Nephron (organoid): Measurements from ENCODE around the gene ACSS1.

Experiments used
- H3K27ac Mint-ChIP-seq, 3 experiments: 2 replicates each; pipeline ENCODE4 v1.8.0; 2020; ENCODE audit warnings: mixed read lengths in 3 of 3, mild to moderate bottlenecking in 2 of 3, moderate library complexity in 1 of 3
- H3K27me3 Mint-ChIP-seq: 2 replicates; pipeline ENCODE4 v1.8.0; 2021; ENCODE audit warnings: low read depth, mild to moderate bottlenecking, moderate library complexity, mixed read lengths
- H3K36me3 Mint-ChIP-seq: 2 replicates; pipeline ENCODE4 v1.8.0; 2020; ENCODE audit warnings: low read depth, mixed read lengths
- H3K4me1 Mint-ChIP-seq: 2 replicates; pipeline ENCODE4 v1.8.0; 2020; ENCODE audit warnings: mixed read lengths
- H3K4me3 Mint-ChIP-seq, 3 experiments: 2 replicates each; pipeline ENCODE4 v1.8.0; 2020; ENCODE audit warnings: mild to moderate bottlenecking in 3 of 3, mixed read lengths in 3 of 3, moderate library complexity in 2 of 3
- H3K9me3 Mint-ChIP-seq: 2 replicates; pipeline ENCODE4 v1.8.0; 2020; ENCODE audit warnings: mixed read lengths
- TF ChIP-seq, protein P1 (sequence below), 3 experiments: fragments of 200-600 bp; sonication (generic); IDR thresholded peaks; one replicate each; pipeline ENCODE4 v1.5.0; 2021; ENCODE audit warnings: antibody characterized with exemption in 3 of 3; ENCODE audit not compliant: unreplicated experiment in 3 of 3

The ACSS1 gene

DNA sequence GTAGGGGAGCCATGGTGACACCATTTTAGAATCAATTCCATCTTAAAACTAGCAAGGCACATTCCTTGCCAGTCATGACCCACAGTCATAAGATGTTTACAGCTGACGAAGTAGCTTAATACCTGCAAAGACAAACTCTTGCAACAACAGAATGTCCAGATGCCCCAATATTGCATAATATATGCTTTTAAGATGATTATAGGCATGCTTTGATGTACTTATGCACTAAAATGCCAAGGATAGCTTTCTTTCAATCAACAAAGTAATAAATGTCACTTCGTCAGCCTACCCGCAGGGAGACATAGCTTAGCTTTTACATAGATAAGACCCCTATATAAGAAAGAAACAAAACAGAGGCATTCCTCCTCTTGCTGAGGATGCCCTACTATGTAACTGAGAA lies 26.7 kb downstream of the ACSS1 start:
- peaks cover 4% of the 10 kb centered on the region for H3K36me3 Mint-ChIP-seq
- no peaks in the 10 kb centered on the region for H3K27me3 Mint-ChIP-seq
- H3K27ac Mint-ChIP-seq = no peak overlapping the region
- H3K4me1 Mint-ChIP-seq = peaks cover 39% of the 10 kb centered on the region
- no peaks in the 10 kb centered on the region for H3K9me3 Mint-ChIP-seq
- TF ChIP-seq, protein P1, sequence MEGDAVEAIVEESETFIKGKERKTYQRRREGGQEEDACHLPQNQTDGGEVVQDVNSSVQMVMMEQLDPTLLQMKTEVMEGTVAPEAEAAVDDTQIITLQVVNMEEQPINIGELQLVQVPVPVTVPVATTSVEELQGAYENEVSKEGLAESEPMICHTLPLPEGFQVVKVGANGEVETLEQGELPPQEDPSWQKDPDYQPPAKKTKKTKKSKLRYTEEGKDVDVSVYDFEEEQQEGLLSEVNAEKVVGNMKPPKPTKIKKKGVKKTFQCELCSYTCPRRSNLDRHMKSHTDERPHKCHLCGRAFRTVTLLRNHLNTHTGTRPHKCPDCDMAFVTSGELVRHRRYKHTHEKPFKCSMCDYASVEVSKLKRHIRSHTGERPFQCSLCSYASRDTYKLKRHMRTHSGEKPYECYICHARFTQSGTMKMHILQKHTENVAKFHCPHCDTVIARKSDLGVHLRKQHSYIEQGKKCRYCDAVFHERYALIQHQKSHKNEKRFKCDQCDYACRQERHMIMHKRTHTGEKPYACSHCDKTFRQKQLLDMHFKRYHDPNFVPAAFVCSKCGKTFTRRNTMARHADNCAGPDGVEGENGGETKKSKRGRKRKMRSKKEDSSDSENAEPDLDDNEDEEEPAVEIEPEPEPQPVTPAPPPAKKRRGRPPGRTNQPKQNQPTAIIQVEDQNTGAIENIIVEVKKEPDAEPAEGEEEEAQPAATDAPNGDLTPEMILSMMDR (IDR thresholded peaks at IDR 0.05; ENCODE audit: unreplicated experiment in 3 of 3) = no peak
- no peak overlapping the region for H3K4me3 Mint-ChIP-seq

DNA sequence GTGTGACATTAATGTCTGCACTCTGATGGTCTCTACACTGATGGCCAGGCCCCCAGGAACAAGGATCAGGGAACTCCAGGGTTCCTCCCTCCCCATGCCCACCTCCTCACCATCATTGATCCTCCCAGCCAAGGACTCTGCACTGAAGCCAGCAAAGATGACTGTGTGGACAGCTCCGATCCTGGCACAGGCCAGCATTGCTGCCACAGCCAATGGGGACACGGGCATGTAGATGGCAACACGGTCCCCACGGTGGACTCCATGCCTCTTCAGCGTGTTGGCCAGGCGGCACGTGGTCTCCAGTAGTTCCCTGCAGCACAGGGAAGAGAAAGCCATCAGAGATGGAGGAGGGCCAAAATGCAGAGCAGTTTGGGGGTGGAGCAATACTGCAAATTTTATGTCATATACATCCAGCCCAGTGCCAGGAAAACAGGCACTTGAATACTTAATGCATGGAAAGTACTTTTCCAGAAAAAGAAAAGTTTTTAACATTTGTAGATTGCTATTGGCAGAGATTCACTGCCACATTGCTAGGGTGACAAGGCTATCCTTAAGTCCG lies 27.2 kb downstream of the ACSS1 start:
- no peaks in the 10 kb centered on the region for H3K9me3 Mint-ChIP-seq
- TF ChIP-seq, protein P1 (IDR thresholded peaks at IDR 0.05; ENCODE audit: unreplicated experiment in 3 of 3) = no peak
- peak overlapping the region in 1 of 3 experiments; percentile 37 for H3K27ac Mint-ChIP-seq
- no peak overlapping the region for H3K4me3 Mint-ChIP-seq
- no peaks in the 10 kb centered on the region for H3K27me3 Mint-ChIP-seq
- peaks cover 34% of the 10 kb centered on the region for H3K4me1 Mint-ChIP-seq
- H3K36me3 Mint-ChIP-seq = peaks cover 4% of the 10 kb centered on the region

DNA sequence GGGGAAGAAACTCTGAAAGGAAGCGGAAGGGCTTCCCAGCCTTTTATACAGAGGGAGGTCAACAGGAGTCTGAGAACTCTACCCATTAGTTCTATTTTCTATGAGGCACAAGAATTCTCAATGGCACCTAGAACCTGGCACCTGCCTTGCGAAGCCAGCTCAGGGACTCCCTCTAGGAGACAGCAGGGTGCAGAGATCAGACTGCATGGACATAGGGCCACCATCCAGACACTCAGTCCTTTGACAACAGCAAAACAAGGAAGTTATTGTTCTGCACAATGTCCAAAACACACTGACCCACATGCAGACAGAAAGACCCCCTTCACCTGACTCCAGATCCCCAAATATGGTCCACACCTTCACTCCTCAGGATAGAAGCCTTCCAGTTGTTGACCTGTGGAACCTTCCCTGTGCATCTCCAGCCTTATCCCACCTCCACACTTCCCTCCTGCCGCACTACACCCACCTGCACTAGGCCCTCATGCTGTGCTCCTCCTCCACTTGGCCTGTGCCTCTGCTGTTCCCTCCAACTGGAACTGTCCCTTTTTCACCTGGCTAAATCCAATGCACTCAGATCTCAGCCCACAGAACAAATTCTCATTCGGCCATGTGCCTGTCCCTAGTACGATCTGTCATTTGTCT lies 27.8 kb downstream of the ACSS1 start:
- Mint-ChIP-seq H3K36me3 (peaks cover 4% of the 10 kb centered on the region), H3K27me3 (no peaks in the 10 kb centered on the region), H3K4me1 (peaks cover 34% of the 10 kb centered on the region), H3K27ac (peak overlapping the region in 1 of 3 experiments; percentile 37), H3K4me3 (no peak overlapping the region), H3K9me3 (no peaks in the 10 kb centered on the region)
- TF ChIP-seq, protein P1 (IDR thresholded peaks at IDR 0.05; ENCODE audit: unreplicated experiment in 3 of 3) = no peak

DNA sequence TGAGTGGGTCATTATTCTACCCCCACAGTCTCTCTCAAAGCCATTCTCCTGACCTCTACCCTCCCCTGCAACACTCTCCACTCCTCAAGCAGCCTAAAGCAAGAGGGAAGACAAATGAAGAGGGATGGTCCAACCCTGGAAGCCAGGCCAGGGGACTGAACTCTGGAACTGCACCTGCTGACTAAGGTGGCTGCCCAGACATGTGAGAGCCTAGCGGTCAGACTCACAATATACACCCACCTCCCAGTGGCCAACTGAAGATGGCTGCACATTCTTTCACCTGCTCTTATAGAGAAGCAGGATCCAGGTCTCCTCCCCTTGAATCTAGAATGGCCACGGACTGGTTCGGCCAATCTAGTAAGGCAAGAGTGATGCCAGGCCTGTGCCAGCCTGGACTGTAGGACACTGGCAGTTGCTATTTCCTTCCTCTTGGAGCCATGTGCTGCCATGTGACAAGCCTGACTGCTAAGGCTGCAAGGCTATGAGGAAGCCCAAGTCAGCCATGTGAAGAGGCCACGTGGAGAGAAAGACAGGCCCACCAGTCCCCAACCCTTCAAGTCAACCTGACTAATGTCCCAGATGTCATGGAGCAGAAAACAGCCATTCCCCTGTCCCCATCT lies 31.8 kb downstream of the ACSS1 start:
- Mint-ChIP-seq H3K27ac (no peak overlapping the region), H3K9me3 (no peaks in the 10 kb centered on the region), H3K4me3 (no peak overlapping the region), H3K36me3 (peaks cover 4% of the 10 kb centered on the region), H3K27me3 (no peaks in the 10 kb centered on the region), H3K4me1 (peaks cover 6% of the 10 kb centered on the region)
- TF ChIP-seq, protein P1 (IDR thresholded peaks at IDR 0.05; ENCODE audit: unreplicated experiment in 3 of 3) = no peak

DNA sequence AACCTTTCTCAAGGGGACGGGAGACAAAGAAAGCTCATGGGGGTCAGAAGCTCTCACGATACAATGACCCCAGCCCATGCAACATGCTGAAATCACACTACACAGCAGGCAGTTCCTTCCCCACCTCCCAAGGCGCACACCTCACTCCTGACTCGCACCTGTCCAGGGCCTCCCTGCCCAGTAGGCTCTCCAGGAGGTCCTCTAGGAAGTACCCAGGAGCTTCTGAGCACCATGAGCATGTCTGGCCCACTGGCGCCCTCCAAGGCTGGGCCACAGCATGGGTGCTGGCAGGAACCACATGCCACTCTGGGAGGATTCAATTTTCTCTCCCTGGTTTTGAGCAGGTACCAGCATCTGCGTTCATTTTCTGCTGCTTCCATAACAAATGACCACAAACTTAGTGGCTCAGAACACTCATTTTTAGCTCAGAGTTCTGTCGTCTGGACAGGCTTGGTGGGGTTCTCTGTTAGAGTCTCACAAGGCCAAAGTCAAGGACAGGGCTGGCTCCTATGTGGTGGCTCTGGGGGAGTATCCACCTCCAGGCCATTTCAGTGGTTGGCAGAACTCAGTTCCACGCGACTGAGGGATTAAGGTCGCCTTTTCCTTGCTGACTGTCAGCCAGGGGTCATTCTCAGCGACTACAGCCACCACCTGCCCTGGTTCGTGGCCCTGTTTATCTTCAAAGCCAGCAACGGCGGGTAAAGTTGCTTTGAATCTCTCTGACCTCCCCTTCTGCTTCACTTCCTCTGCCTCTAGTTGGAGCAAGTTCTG lies 32.7 kb downstream of the ACSS1 start:
- TF ChIP-seq, protein P1 (IDR thresholded peaks at IDR 0.05; ENCODE audit: unreplicated experiment in 3 of 3) = no peak
- no peaks in the 10 kb centered on the region for H3K27me3 Mint-ChIP-seq
- H3K4me3 Mint-ChIP-seq = no peak overlapping the region
- H3K36me3 Mint-ChIP-seq = peaks cover 4% of the 10 kb centered on the region
- no peak overlapping the region for H3K27ac Mint-ChIP-seq
- no peaks in the 10 kb centered on the region for H3K4me1 Mint-ChIP-seq
- no peaks in the 10 kb centered on the region for H3K9me3 Mint-ChIP-seq
